DOHH2 (cell line): ENCODE data around the gene DGCR6.

Experiments
- EZH2phosphoT487 ChIP-seq: fragments of 200-600 bp; sonication (generic); IDR thresholded peaks from 2 replicates; pipeline ENCODE4 v1.6.1; 2017; ENCODE audit warnings: borderline replicate concordance, mild to moderate bottlenecking, antibody characterized with exemption, low read length, moderate library complexity, mixed read lengths
- TF ChIP-seq, protein P1 (sequence below): fragments of 200-600 bp; sonication (generic); IDR thresholded peaks from one replicate; pipeline ENCODE4 v1.5.1; 2014; ENCODE audit warnings: antibody characterized with exemption, mild to moderate bottlenecking, low read depth, low read length; ENCODE audit not compliant: poor library complexity, severe bottlenecking

DNA sequence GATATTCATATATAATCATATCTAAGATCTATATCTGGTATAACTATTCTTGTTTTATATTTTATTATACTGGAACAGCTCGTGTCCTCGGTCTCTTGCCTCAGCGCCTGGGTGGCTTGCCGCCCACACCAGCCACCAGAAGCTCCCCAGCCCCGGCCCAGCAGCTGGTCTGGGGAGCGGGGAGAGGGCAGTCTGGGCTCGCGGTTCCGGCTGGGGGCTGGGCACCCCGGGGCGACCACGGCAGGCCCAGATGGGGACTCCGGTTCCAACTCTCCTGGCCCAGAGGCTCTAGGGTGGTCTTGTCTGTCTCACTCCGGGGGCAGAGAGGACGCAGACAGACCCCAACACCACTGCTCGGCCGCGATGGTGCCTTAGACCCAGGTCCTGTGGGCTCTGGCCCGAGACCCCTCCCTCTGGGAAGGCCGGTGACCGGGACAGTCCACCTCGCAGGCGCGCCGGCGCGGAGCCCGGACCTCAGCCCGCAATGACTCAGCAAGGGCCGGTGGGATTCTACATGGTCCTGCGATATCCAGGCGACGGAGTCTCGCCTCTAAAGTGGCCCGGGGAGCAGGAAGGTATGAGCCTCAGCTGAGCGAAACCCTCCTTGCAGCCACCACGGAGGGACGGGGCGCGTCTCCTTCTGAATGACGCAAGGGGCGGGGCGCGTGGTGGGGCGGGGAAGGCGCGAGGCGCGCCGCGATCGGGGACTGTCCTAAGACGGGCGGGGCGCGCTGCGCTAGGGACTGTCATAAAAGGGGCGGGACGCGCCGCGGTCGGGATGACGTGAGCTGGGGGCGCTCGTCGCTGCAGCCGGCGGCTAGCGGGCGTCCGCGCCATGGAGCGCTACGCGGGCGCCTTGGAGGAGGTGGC lies at the start of gene DGCR6:
- TF ChIP-seq, protein P1, sequence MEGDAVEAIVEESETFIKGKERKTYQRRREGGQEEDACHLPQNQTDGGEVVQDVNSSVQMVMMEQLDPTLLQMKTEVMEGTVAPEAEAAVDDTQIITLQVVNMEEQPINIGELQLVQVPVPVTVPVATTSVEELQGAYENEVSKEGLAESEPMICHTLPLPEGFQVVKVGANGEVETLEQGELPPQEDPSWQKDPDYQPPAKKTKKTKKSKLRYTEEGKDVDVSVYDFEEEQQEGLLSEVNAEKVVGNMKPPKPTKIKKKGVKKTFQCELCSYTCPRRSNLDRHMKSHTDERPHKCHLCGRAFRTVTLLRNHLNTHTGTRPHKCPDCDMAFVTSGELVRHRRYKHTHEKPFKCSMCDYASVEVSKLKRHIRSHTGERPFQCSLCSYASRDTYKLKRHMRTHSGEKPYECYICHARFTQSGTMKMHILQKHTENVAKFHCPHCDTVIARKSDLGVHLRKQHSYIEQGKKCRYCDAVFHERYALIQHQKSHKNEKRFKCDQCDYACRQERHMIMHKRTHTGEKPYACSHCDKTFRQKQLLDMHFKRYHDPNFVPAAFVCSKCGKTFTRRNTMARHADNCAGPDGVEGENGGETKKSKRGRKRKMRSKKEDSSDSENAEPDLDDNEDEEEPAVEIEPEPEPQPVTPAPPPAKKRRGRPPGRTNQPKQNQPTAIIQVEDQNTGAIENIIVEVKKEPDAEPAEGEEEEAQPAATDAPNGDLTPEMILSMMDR = no peak
- TF ChIP-seq EZH2phosphoT487 = no peak
